GM12864 (cell line): Measurements from ENCODE around the gene EFCAB11.
A peak's percentile ranks its signal among the peaks of the same experiment; 100 is the strongest.

Experiments
- DNase-seq: peaks from one replicate; pipeline ENCODE4 v3.0.0-alpha.2; 2011; ENCODE audit warnings: low read depth
- H3K4me3 ChIP-seq: 2 replicates; pipeline ENCODE4 v1.5.1; 2011; ENCODE audit warnings: mild to moderate bottlenecking, low read depth, low read length, control low read depth
- CTCF ChIP-seq: IDR thresholded peaks from 2 replicates; pipeline ENCODE4 v1.5.1; 2011; ENCODE audit warnings: low read depth, mild to moderate bottlenecking, moderate library complexity, low read length, control low read depth, inconsistent platforms; ENCODE audit errors: missing control alignments

EFCAB11 gene

GRCh38 chr14:89924268-89924667 lies 30.3 kb downstream of the EFCAB11 start:
- no peak for DNase-seq
- H3K4me3 ChIP-seq: no peak overlapping the region

GRCh38 chr14:89922031-89922907 lies 32.3 kb downstream of the EFCAB11 start:
- no peak for DNase-seq
- TF ChIP-seq CTCF: no peak
- H3K4me3 ChIP-seq: no peak overlapping the region

More at GRCh38 chr14:89924268-89924667, 30.3 kb downstream of the EFCAB11 start:
- no peak for TF ChIP-seq CTCF

GRCh38 chr14:89921346-89921745 lies 33.2 kb downstream of the EFCAB11 start:
- H3K4me3 ChIP-seq: no peak overlapping the region
- no peak for DNase-seq

GRCh38 chr14:89920056-89920455 lies 34.5 kb downstream of the EFCAB11 start:
- no peak for DNase-seq
- TF ChIP-seq CTCF: no peak
- no peak overlapping the region for H3K4me3 ChIP-seq

More at GRCh38 chr14:89921346-89921745, 33.2 kb downstream of the EFCAB11 start:
- no peak for TF ChIP-seq CTCF

GRCh38 chr14:89918721-89919120 lies 35.8 kb downstream of the EFCAB11 start:
- no peak for DNase-seq
- TF ChIP-seq CTCF: no peak
- H3K4me3 ChIP-seq: no peak overlapping the region

GRCh38 chr14:89915114-89915878 lies 39.2 kb downstream of the EFCAB11 start:
- H3K4me3 ChIP-seq: no peak overlapping the region
- no peak for DNase-seq
- peak; percentile 78 for TF ChIP-seq CTCF
